Keratinocyte (primary cell): ENCODE data around the gene CTNNA3. TPM values are rescaled to one million over a fixed set of nuclear protein-coding genes. Genes with fewer than 3 reads are reported as not detected.
A peak's percentile ranks its signal among the peaks of the same experiment; 100 is the strongest.

Experiments
- DNase-seq: peaks from one replicate; pipeline ENCODE4 v3.0.0-alpha.2; 2011; ENCODE audit warnings: low read depth, missing footprints, low spot score
- FAIRE-seq: peaks from 2 replicates; lab custom pipeline; 2011; peaks lifted over from hg19 to GRCh38; lab: Jason Lieb, UNC
- H2AFZ ChIP-seq: 2 replicates; pipeline ENCODE4 v1.6.0; 2012; ENCODE audit warnings: low read length, control low read depth, inconsistent platforms; ENCODE audit not compliant: control insufficient read depth
- H3K27ac ChIP-seq: 2 replicates; pipeline ENCODE4 v1.5.1; 2011; ENCODE audit warnings: low read length; ENCODE audit not compliant: control insufficient read depth, insufficient read depth
- H3K27me3 ChIP-seq: 3 replicates; pipeline ENCODE4 v1.6.0; 2011; ENCODE audit warnings: low read length; ENCODE audit not compliant: control insufficient read depth, insufficient read depth; ENCODE audit errors: extremely low read depth
- H3K36me3 ChIP-seq, 2 experiments: 2 replicates in 1 of 2; 3 replicates in 1 of 2; pipeline ENCODE4 v1.5.1; 2011; ENCODE audit warnings: low read length in 2 of 2, mild to moderate bottlenecking in 1 of 2; ENCODE audit not compliant: control insufficient read depth in 2 of 2, insufficient read depth in 2 of 2; ENCODE audit errors: extremely low read depth in 1 of 2
- H3K4me1 ChIP-seq: 3 replicates; pipeline ENCODE4 v1.5.1; 2011; ENCODE audit warnings: low read length; ENCODE audit not compliant: control insufficient read depth, insufficient read depth; ENCODE audit errors: extremely low read depth
- H3K4me2 ChIP-seq: 3 replicates; pipeline ENCODE4 v1.6.0; 2011; ENCODE audit warnings: low read depth, low read length; ENCODE audit not compliant: control insufficient read depth, insufficient read depth; ENCODE audit errors: extremely low read depth
- H3K4me3 ChIP-seq, 3 experiments: fragments of 200-600 bp in 1 of 3; sonication (generic) in 1 of 3; 2 replicates in 2 of 3; 3 replicates in 1 of 3; pipeline ENCODE4 v1.5.1; 2011 to 2016; ENCODE audit warnings: low read length in 3 of 3, mild to moderate bottlenecking in 3 of 3, control low read depth in 2 of 3, inconsistent platforms in 1 of 3, low read depth in 1 of 3, mixed read lengths in 1 of 3, mixed run types in 1 of 3, moderate library complexity in 1 of 3; ENCODE audit not compliant: control insufficient read depth in 2 of 3, insufficient read depth in 2 of 3; ENCODE audit errors: extremely low read depth in 1 of 3
- H3K79me2 ChIP-seq: 2 replicates; pipeline ENCODE4 v1.6.0; 2012; ENCODE audit warnings: low read length; ENCODE audit not compliant: control insufficient read depth, insufficient read depth
- H3K9ac ChIP-seq: 3 replicates; pipeline ENCODE4 v1.6.0; 2011; ENCODE audit warnings: low read length; ENCODE audit not compliant: control insufficient read depth, insufficient read depth; ENCODE audit errors: extremely low read depth
- H3K9me1 ChIP-seq: 3 replicates; pipeline ENCODE4 v1.6.0; 2011; ENCODE audit warnings: low read length; ENCODE audit not compliant: control insufficient read depth, insufficient read depth; ENCODE audit errors: extremely low read depth
- H3K9me3 ChIP-seq: 2 replicates; pipeline ENCODE4 v1.5.1; 2012; ENCODE audit warnings: low read depth, low read length; ENCODE audit not compliant: control insufficient read depth
- H4K20me1 ChIP-seq: 3 replicates; pipeline ENCODE4 v1.6.0; 2011; ENCODE audit warnings: low read length; ENCODE audit not compliant: control insufficient read depth, insufficient read depth; ENCODE audit errors: extremely low read depth
- CTCF ChIP-seq, 3 experiments: IDR thresholded peaks in 1 of 3; conservative IDR thresholded peaks in 1 of 3; optimal IDR thresholded peaks in 1 of 3; 2 replicates in 2 of 3; 3 replicates in 1 of 3; pipeline versions ENCODE3 to v1.5.1; 2011; ENCODE audit warnings: low read length in 3 of 3, mild to moderate bottlenecking in 3 of 3, moderate library complexity in 2 of 3, control low read depth in 1 of 3, inconsistent platforms in 1 of 3; ENCODE audit not compliant: insufficient read depth in 2 of 3; ENCODE audit errors: extremely low read depth in 1 of 3
- EZH2 ChIP-seq: IDR thresholded peaks from one replicate; pipeline ENCODE4 v1.6.1; 2012; ENCODE audit warnings: inconsistent platforms, mild to moderate bottlenecking, low read length, moderate library complexity
- dilution Hi-C: fragments of 300-500 bp; cut with MboI; formaldehyde crosslinking; loops from one replicate; pipeline ENCODE4 v1.7.0; 2020; ENCODE audit warnings: low sequenced_read_pairs; ENCODE audit not compliant: extremely low pct_ligation_motif_present
- polyA plus RNA-seq, 5 experiments: library from polyadenylated mRNA; depleted of rRNA in 3 of 5; stranded (reverse) in 3 of 5; stranded (forward) in 1 of 5; unstranded in 1 of 5; fragments of >200 nt; gene quantifications; 1 replicate in 1 of 5; 2 replicates in 3 of 5; 3 replicates in 1 of 5; pipeline versions ENCODE4 v1.2.1 to v1.2.3, GENCODE V29; 2011 to 2012; ENCODE audit warnings: missing spikeins in 2 of 5, low read depth in 1 of 5, low replicate concordance in 1 of 5

Gene CTNNA3
- polyA plus RNA-seq, 1 donor (not counting 4 experiments of a cell fraction or from before 2014, with no cell fraction given) = 0.01 TPM

- Histone ChIP-seq H3K9me3 (no peaks in the 10 kb centered on the region), H4K20me1 (no peaks in the 10 kb centered on the region), H3K27me3 (no peaks in the 10 kb centered on the region), H3K9ac (no peak overlapping the region), H3K4me3 (no peak overlapping the region), H3K9me1 (no peaks in the 10 kb centered on the region), H3K79me2 (no peaks in the 10 kb centered on the region), H3K4me1 (no peaks in the 10 kb centered on the region), H3K36me3 (no peaks in the 10 kb centered on the region), H2AFZ (no peak overlapping the region), H3K27ac (no peak overlapping the region), H3K4me2 (no peak overlapping the region)
- dilution Hi-C loops = no loop called here
- DNase-seq (no peak), FAIRE-seq (no peak)
- no peak for TF ChIP-seq EZH2
- TF ChIP-seq CTCF (optimal IDR thresholded peaks at IDR 0.05 in 1 of 3, IDR thresholded peaks at IDR 0.05 in 1 of 3, conservative IDR thresholded peaks at IDR 0.05 in 1 of 3; ENCODE audit: extremely low read depth in 1 of 3, insufficient read depth in 2 of 3, low read length in 3 of 3) = no peak
Measured at GRCh38 chr10:65993451-65993850, 1702.5 kb downstream of the CTNNA3 start.

- Histone ChIP-seq H3K9me3 (no peaks in the 10 kb centered on the region), H3K36me3 (no peaks in the 10 kb centered on the region), H3K4me2 (no peak overlapping the region), H3K79me2 (no peaks in the 10 kb centered on the region), H3K9ac (no peak overlapping the region), H3K4me1 (no peaks in the 10 kb centered on the region), H2AFZ (no peak overlapping the region), H3K4me3 (no peak overlapping the region), H3K27me3 (no peaks in the 10 kb centered on the region), H3K9me1 (no peaks in the 10 kb centered on the region), H4K20me1 (no peaks in the 10 kb centered on the region), H3K27ac (no peak overlapping the region)
- DNase-seq (no peak), FAIRE-seq (no peak)
- peak in 1 of 3 experiments; percentile 4 for TF ChIP-seq CTCF (optimal IDR thresholded peaks at IDR 0.05 in 1 of 3, IDR thresholded peaks at IDR 0.05 in 1 of 3, conservative IDR thresholded peaks at IDR 0.05 in 1 of 3; ENCODE audit: extremely low read depth in 1 of 3, insufficient read depth in 2 of 3, low read length in 3 of 3)
- no peak for TF ChIP-seq EZH2
- dilution Hi-C loops = no loop called here
Measured at GRCh38 chr10:65968871-65969270, 1727.1 kb downstream of the CTNNA3 start.
